Loucy (cell line): ENCODE data around the gene MDGA2.
"Not testable (repeated sequence)": the region's sequence is repeated elsewhere in the genome, so short reads cannot be mapped to it uniquely, and the experiment has no call there.

ENCODE experiments used
- CTCF ChIP-seq: fragments of 200-600 bp; sonication (generic); conservative IDR thresholded peaks from 2 replicates; pipeline ENCODE4 v1.5.1; 2014; ENCODE audit warnings: mild to moderate bottlenecking, antibody characterized with exemption, low read length
- EZH2phosphoT487 ChIP-seq: fragments of 200-600 bp; IDR thresholded peaks from 2 replicates; pipeline ENCODE4 v1.6.1; 2018; ENCODE audit warnings: antibody characterized with exemption, mild to moderate bottlenecking, moderate library complexity, borderline replicate concordance

- not testable (repeated sequence) for TF ChIP-seq CTCF, EZH2phosphoT487
Measured at GRCh38 chr14:46915539-46915938, 759.9 kb downstream of the MDGA2 start.
